ENCODE data around the gene GMCL1.
"Not testable (repeated sequence)": the region's sequence is repeated elsewhere in the genome, so short reads cannot be mapped to it uniquely, and the experiment has no call there.

GMCL1 gene

GRCh38 chr2:69797836-69798289 is 31.6 kb upstream of the GMCL1 start:
- no peak overlapping the region for H3K27ac ChIP-seq
- no peak for TF ChIP-seq ZFX (IDR thresholded peaks at IDR 0.05)
- no peak for TF ChIP-seq CTCF (conservative IDR thresholded peaks at IDR 0.05)

- TF ChIP-seq CTCF (conservative IDR thresholded peaks at IDR 0.05) (no peak), ZFX (IDR thresholded peaks at IDR 0.05) (no peak)
- H3K27ac ChIP-seq: no peak overlapping the region
These were observed 31.1 kb upstream of the GMCL1 start for GRCh38 chr2:69798290-69798908.

GRCh38 chr2:69798909-69799526 is 30.4 kb upstream of the GMCL1 start:
- no peak overlapping the region for H3K27ac ChIP-seq
- TF ChIP-seq CTCF (conservative IDR thresholded peaks at IDR 0.05) (no peak), ZFX (IDR thresholded peaks at IDR 0.05) (no peak)

- no peak overlapping the region for H3K27ac ChIP-seq
- TF ChIP-seq CTCF (conservative IDR thresholded peaks at IDR 0.05): no peak
- TF ChIP-seq ZFX (IDR thresholded peaks at IDR 0.05): no peak
These were observed 27.6 kb upstream of the GMCL1 start for GRCh38 chr2:69801745-69802290.

GRCh38 chr2:69802781-69803367 is 26.6 kb upstream of the GMCL1 start:
- not testable (repeated sequence) for H3K27ac ChIP-seq

GRCh38 chr2:69804416-69804815 is 25.0 kb upstream of the GMCL1 start:
- H3K27ac ChIP-seq: no peak overlapping the region
- TF ChIP-seq ZFX (IDR thresholded peaks at IDR 0.05) (no peak), CTCF (conservative IDR thresholded peaks at IDR 0.05) (no peak)

- TF ChIP-seq CTCF (conservative IDR thresholded peaks at IDR 0.05): no peak
- H3K27ac ChIP-seq: no peak overlapping the region
These were observed 23.6 kb upstream of the GMCL1 start for GRCh38 chr2:69805887-69806286.

Data from C4-2B (cell line).